ENCODE results near the gene LGI1. TPM values are rescaled to one million over a fixed set of nuclear protein-coding genes. Genes with fewer than 3 reads are reported as not detected.

The LGI1 gene
- total and polyA plus RNA-seq, 8 donors: 0.19 to 0.99 TPM; not detected in 6

GRCh38 chr10:93716766-93717165 is 41.0 kb upstream of the LGI1 start:
- 16 to 19% methylated on average over 1 of the region's 1 CpG for WGBS, 2 donors
- Histone ChIP-seq H3K4me3 (no peak overlapping the region), H3K36me3 (no peaks in the 10 kb centered on the region), H3K9me3 (no peaks in the 10 kb centered on the region), H3K27me3 (no peaks in the 10 kb centered on the region), H3K27ac (no peak overlapping the region), H3K4me1 (no peaks in the 10 kb centered on the region)
- no peak for TF ChIP-seq CTCF (IDR thresholded peaks at IDR 0.05)
- no peak for FAIRE-seq
- ATAC-seq: no peak
- intact Hi-C loops (cut with DNase I): no loop called here
- no peak for DNase-seq

- no peaks in the 10 kb centered on the region for H3K36me3 ChIP-seq
- H3K27ac ChIP-seq: no peak overlapping the region
- 52 to 64% methylated on average over 8 of the region's 8 CpGs for WGBS, 2 donors
- intact Hi-C loops (cut with DNase I): no loop called here
- H3K9me3 ChIP-seq: no peaks in the 10 kb centered on the region
- no peak overlapping the region for H3K4me3 ChIP-seq
- no peak for ATAC-seq
- FAIRE-seq: no peak
- H3K4me1 ChIP-seq: no peaks in the 10 kb centered on the region
- no peak for TF ChIP-seq CTCF (IDR thresholded peaks at IDR 0.05)
- no peak for DNase-seq
- no peaks in the 10 kb centered on the region for H3K27me3 ChIP-seq
These were observed 38.6 kb upstream of the LGI1 start for GRCh38 chr10:93718937-93719725.

GRCh38 chr10:93719901-93720300 is 37.8 kb upstream of the LGI1 start:
- FAIRE-seq: no peak
- H3K4me3 ChIP-seq: no peak overlapping the region
- no peak for TF ChIP-seq CTCF (IDR thresholded peaks at IDR 0.05)
- H3K4me1 ChIP-seq: no peaks in the 10 kb centered on the region
- no peaks in the 10 kb centered on the region for H3K36me3 ChIP-seq
- no peaks in the 10 kb centered on the region for H3K27me3 ChIP-seq
- no peak for DNase-seq
- H3K27ac ChIP-seq: no peak overlapping the region
- H3K9me3 ChIP-seq: no peaks in the 10 kb centered on the region
- intact Hi-C loops (cut with DNase I): no loop called here
- 47 to 54% methylated on average over 3 of the region's 3 CpGs for WGBS, 2 donors
- no peak for ATAC-seq

- no peak for TF ChIP-seq CTCF (IDR thresholded peaks at IDR 0.05)
- intact Hi-C loops (cut with DNase I): no loop called here
- no peaks in the 10 kb centered on the region for H3K4me1 ChIP-seq
- no peak overlapping the region for H3K4me3 ChIP-seq
- H3K36me3 ChIP-seq: no peaks in the 10 kb centered on the region
- H3K27me3 ChIP-seq: no peaks in the 10 kb centered on the region
- no peak overlapping the region for H3K27ac ChIP-seq
- DNase-seq (no peak), ATAC-seq (no peak), FAIRE-seq (no peak)
- H3K9me3 ChIP-seq: no peaks in the 10 kb centered on the region
These were observed 35.2 kb upstream of the LGI1 start for GRCh38 chr10:93722550-93722949.

GRCh38 chr10:93723153-93723552 is 34.6 kb upstream of the LGI1 start:
- ATAC-seq: no peak
- no peak for TF ChIP-seq CTCF (IDR thresholded peaks at IDR 0.05)
- Histone ChIP-seq H3K9me3 (no peaks in the 10 kb centered on the region), H3K27ac (no peak overlapping the region), H3K36me3 (no peaks in the 10 kb centered on the region), H3K27me3 (no peaks in the 10 kb centered on the region), H3K4me1 (no peaks in the 10 kb centered on the region), H3K4me3 (no peak overlapping the region)
- DNase-seq: no peak
- WGBS, 2 donors: 68 to 78% methylated on average over 2 of the region's 2 CpGs
- intact Hi-C loops (cut with DNase I): no loop called here
- no peak for FAIRE-seq

Data from pancreas (tissue), 10 donors.